Camera-type eye (tissue), 1 donor: Measurements from ENCODE around the gene TNNI3K. TPM values are rescaled to one million over a fixed set of nuclear protein-coding genes. Genes with fewer than 3 reads are reported as not detected.

Experiments
- total RNA-seq: library from RNA; depleted of rRNA; stranded (reverse); fragments of >200 nt; gene quantifications from one replicate; pipeline ENCODE4 v1.2.3, GENCODE V29; 2014

Gene TNNI3K, protein sequence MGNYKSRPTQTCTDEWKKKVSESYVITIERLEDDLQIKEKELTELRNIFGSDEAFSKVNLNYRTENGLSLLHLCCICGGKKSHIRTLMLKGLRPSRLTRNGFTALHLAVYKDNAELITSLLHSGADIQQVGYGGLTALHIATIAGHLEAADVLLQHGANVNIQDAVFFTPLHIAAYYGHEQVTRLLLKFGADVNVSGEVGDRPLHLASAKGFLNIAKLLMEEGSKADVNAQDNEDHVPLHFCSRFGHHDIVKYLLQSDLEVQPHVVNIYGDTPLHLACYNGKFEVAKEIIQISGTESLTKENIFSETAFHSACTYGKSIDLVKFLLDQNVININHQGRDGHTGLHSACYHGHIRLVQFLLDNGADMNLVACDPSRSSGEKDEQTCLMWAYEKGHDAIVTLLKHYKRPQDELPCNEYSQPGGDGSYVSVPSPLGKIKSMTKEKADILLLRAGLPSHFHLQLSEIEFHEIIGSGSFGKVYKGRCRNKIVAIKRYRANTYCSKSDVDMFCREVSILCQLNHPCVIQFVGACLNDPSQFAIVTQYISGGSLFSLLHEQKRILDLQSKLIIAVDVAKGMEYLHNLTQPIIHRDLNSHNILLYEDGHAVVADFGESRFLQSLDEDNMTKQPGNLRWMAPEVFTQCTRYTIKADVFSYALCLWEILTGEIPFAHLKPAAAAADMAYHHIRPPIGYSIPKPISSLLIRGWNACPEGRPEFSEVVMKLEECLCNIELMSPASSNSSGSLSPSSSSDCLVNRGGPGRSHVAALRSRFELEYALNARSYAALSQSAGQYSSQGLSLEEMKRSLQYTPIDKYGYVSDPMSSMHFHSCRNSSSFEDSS
- total RNA-seq: 4.1 TPM

GRCh38 chr1:74235153-74235552 is at the start of gene TNNI3K:
TSS of gene TNNI3K (plus strand) at chr1:74235387. CDS start at chr1:74235452, 65 bp downstream.

DNA sequence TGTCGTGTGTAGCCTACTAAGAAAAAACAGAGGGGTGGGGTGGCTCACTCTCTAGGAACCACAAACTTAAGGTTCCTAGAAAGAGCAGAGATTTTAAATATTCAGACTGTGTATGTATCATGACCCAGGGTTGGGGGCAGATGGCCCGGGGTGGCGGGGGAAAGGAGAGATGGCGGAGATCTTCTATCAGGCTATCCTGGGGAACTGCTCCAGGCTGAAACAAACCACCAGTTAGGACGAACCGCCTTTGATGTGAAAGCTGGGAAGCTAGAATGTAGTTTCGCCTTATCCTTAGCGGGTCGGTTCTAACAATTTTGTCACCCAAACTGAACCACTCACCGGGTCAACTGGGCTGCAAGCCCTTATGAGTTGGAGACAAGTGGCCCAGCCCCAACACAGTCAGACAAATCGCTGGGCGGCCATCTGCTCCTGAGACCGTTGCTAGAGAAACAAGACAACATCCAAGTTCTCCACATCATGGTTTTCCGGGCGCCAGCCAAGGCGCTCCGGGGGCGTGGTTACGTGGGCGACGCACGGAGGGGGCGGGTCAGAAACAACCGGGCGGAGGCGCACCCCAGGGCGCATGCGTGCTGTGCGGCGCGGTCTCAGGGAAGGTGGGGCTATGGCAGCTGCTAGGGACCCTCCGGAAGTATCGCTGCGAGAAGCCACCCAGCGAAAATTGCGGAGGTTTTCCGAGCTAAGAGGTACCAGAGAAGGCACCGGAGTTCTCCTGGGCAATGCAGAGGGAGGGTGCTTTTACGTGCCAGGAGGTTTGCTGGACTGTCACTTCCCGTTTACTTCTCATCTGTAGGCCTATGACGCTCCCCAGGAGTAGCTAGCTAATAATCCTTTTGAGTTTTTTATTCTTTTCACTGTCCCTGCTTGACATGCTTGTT is 37.3 kb upstream of the TNNI3K start, which contains the start of the genes FPGT and LRRIQ3:
TSS of gene FPGT (plus strand) at position 586 of the 896 bp plus-strand sequence. CDS start at position 623, 37 bp downstream.
TSS of gene LRRIQ3 (minus strand) at position 520 of the 896 bp plus-strand sequence. CDS start 14,492 bp downstream, outside the sequence.

GRCh38 chr1:74512170-74512915 is 277.2 kb downstream of the TNNI3K start, which contains the start of gene LRRC53:
TSS of gene LRRC53 (minus strand) at chr1:74512611. CDS start at chr1:74483349, 29,262 bp downstream.

Other genes with a start within 250 kb of the TNNI3K start
- gene LRRIQ3, start 37.2 kb upstream of the TNNI3K start, total RNA-seq: 1.4 TPM
- gene FPGT, start 37.1 kb upstream of the TNNI3K start, total RNA-seq: 35.5 TPM